ENCODE measurements around the gene CINP.
"Not testable (repeated sequence)": the region's sequence is repeated elsewhere in the genome, so short reads cannot be mapped to it uniquely, and the experiment has no call there.

Gene CINP

GRCh38 chr14:102371361-102371760, 8.7 kb upstream of the CINP start:
- Mint-ChIP-seq H3K36me3 (ENCODE audit: low read depth) (no peaks in the 10 kb centered on the region), H3K27me3 (no peaks in the 10 kb centered on the region), H3K27ac (no peak overlapping the region), H3K9me3 (no peaks in the 10 kb centered on the region), H3K4me1 (peaks cover 49% of the 10 kb centered on the region), H3K4me3 (no peak overlapping the region)
- no peak for ATAC-seq
- DNase-seq = no peak

DNA sequence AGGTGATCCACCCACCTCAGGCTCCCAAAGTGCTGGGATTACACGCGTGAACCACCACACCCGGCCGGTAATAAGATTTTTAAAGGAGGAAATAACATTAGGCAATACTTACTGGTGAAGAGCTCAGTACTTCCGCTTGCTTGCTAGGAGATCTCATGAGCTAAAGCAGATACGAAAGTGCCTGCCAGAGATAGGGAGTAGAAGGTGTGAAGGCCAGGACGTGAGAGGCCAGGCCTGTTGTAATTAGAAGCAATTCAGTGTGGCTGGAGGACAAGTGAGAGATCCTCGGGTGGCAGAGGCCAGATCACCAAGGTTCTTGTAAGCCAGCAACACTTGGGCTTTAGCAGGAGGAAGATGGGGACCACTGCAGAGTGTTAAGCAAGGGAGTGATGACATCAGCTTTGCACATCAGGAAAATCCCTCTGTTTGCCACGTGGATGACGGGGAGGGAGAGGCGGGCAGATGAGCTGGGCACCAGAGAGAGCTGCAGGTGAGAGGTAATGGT, 7.7 kb upstream of the CINP start:
- no peak overlapping the region for H3K4me3 Mint-ChIP-seq
- no peaks in the 10 kb centered on the region for H3K27me3 Mint-ChIP-seq
- no peaks in the 10 kb centered on the region for H3K9me3 Mint-ChIP-seq
- H3K4me1 Mint-ChIP-seq = peaks cover 45% of the 10 kb centered on the region
- DNase-seq (no peak), ATAC-seq (no peak)
- peak overlapping the region; percentile 10 for H3K27ac Mint-ChIP-seq
- H3K36me3 Mint-ChIP-seq (ENCODE audit: low read depth) = no peaks in the 10 kb centered on the region

DNA sequence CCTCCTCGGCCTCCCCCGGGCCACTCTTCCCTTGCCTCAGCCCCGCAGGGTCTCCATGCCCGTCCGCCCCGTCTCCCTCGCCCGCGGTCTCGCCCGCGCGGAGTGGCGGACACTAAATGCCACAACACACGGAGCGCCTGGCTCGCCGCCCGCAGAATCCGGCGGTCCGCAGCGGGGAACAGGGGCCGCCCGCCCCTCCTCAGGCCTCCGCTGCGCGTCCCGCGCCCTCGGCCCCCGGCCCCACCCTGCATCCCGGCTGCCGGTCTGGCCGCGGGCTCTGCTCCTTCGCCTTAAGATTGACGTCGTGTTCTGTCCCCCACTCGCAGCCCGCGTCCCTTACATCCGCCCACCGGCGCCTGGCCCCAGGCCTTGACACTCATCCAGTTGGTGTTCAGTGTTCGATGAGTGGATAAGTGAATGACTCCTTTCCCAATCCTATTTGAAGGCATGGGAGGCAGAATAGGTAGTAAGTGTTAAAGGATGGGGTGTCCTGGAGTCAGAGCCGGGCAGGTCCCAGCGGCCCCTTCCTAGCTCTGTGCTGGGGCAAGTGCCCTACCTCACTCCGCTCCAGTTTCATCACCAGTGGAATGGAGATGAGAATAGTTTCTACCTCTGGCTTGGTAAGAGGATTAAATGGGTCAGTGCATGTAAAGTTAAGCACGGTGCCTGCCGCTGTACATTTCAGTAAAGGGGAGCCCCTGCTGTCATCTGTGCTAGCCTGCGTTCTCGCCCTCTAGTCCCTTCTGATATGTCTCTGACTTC, 673 bp upstream of the CINP start:
- H3K27me3 Mint-ChIP-seq = no peaks in the 10 kb centered on the region
- no peak for ATAC-seq
- H3K36me3 Mint-ChIP-seq (ENCODE audit: low read depth) = peaks cover 5% of the 10 kb centered on the region
- peaks cover 46% of the 10 kb centered on the region for H3K4me1 Mint-ChIP-seq
- no peak overlapping the region for H3K4me3 Mint-ChIP-seq
- peak; percentile 44 for DNase-seq
- H3K9me3 Mint-ChIP-seq = no peaks in the 10 kb centered on the region
- H3K27ac Mint-ChIP-seq = peak overlapping the region; percentile 49

GRCh38 chr14:102362084-102362483, 606 bp downstream of the CINP start:
- Mint-ChIP-seq H3K36me3 (ENCODE audit: low read depth) (peaks cover 15% of the 10 kb centered on the region), H3K27me3 (no peaks in the 10 kb centered on the region), H3K27ac (peak overlapping the region; percentile 97), H3K9me3 (no peaks in the 10 kb centered on the region), H3K4me3 (no peak overlapping the region), H3K4me1 (peaks cover 33% of the 10 kb centered on the region)
- DNase-seq (peak; percentile 59), ATAC-seq (peak; percentile 95)

DNA sequence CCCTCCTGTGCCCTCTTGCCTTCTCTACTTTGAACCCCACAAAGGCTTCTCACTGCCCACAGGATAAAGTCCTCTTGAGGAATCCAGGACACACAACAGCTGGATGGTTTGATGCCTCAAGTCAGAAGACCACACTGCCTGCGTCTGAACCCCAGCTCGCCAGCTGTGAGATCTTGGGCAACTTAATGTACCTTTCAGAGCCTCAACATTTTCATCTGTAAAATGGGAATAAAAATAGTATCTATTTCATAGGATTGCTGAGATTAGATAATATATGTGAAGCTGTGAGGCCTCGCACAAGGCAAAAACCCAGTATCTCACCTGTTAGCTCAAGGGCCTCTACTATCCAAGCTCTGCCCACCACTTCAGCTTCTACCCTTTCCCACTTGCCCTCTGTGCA, 2.3 kb downstream of the CINP start:
- DNase-seq = no peak
- peak overlapping the region; percentile 97 for H3K27ac Mint-ChIP-seq
- H3K27me3 Mint-ChIP-seq = no peaks in the 10 kb centered on the region
- H3K9me3 Mint-ChIP-seq = no peaks in the 10 kb centered on the region
- peaks cover 22% of the 10 kb centered on the region for H3K36me3 Mint-ChIP-seq (ENCODE audit: low read depth)
- peak overlapping the region; percentile 59 for H3K4me3 Mint-ChIP-seq
- no peak for ATAC-seq
- H3K4me1 Mint-ChIP-seq = peaks cover 29% of the 10 kb centered on the region

GRCh38 chr14:102359341-102359740, 3.3 kb downstream of the CINP start:
- DNase-seq (no peak), ATAC-seq (no peak)
- Mint-ChIP-seq H3K4me3 (no peak overlapping the region), H3K27me3 (no peaks in the 10 kb centered on the region), H3K9me3 (no peaks in the 10 kb centered on the region), H3K36me3 (ENCODE audit: low read depth) (peaks cover 24% of the 10 kb centered on the region), H3K4me1 (peaks cover 29% of the 10 kb centered on the region), H3K27ac (no peak overlapping the region)

DNA sequence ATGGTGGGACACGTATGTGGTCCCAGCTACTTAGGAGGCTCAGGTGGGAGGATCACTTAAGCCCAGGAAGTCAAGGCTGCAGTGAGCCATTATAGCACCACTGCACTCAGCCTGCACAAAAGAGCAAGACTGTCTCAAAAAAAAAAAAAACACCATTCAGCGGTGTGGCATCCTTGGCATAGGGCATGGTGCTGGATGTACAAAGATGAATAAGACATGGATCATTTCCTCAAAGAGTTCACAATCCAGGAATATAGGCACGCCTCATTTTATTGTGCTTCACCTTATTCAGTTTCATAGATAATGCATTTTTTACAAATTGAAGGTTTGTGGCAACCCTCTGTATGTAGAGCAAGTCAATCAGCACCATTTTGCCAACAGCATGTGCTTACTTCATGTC, 6.4 kb downstream of the CINP start:
- ATAC-seq = no peak
- H3K4me1 Mint-ChIP-seq = peaks cover 23% of the 10 kb centered on the region
- H3K4me3 Mint-ChIP-seq = no peak overlapping the region
- no peak for DNase-seq
- H3K36me3 Mint-ChIP-seq (ENCODE audit: low read depth) = peaks cover 36% of the 10 kb centered on the region
- no peaks in the 10 kb centered on the region for H3K9me3 Mint-ChIP-seq
- no peaks in the 10 kb centered on the region for H3K27me3 Mint-ChIP-seq
- H3K27ac Mint-ChIP-seq = no peak overlapping the region

- H3K27me3 Mint-ChIP-seq = no peaks in the 10 kb centered on the region
- no peak overlapping the region for H3K27ac Mint-ChIP-seq
- no peaks in the 10 kb centered on the region for H3K9me3 Mint-ChIP-seq
- DNase-seq = no peak
- ATAC-seq = no peak
- peaks cover 38% of the 10 kb centered on the region for H3K36me3 Mint-ChIP-seq (ENCODE audit: low read depth)
- no peak overlapping the region for H3K4me3 Mint-ChIP-seq
- H3K4me1 Mint-ChIP-seq = peaks cover 9% of the 10 kb centered on the region
Observed at GRCh38 chr14:102353126-102353619, 9.5 kb downstream of the CINP start.

- ATAC-seq (no peak), DNase-seq (no peak)
- Mint-ChIP-seq H3K27ac (no peak overlapping the region), H3K36me3 (ENCODE audit: low read depth) (peaks cover 33% of the 10 kb centered on the region), H3K27me3 (no peaks in the 10 kb centered on the region), H3K4me3 (no peak overlapping the region), H3K4me1 (peaks cover 9% of the 10 kb centered on the region), H3K9me3 (no peaks in the 10 kb centered on the region)
Observed at GRCh38 chr14:102352213-102352612, 10.5 kb downstream of the CINP start.

DNA sequence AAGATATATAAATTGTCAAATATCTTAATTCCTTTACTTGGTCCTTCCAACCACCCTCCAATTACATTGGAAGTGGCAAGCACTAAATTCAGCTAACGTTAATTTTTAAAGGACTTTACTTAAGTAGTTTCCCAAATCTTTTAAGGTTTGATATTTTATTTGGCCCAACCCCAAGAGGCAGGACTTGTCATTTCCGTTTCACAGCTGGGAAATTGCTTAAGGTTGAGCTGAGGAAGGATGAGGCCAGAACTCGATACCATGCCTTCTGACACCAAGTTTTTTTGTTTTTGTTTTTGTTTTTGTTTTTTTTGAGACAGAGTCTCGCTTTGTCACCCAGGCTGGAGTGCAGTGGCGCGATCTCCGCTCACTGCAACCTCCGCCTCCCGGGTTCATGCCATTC, 11.1 kb downstream of the CINP start:
- H3K27ac Mint-ChIP-seq, H3K4me1 Mint-ChIP-seq, ATAC-seq, H3K4me3 Mint-ChIP-seq, H3K9me3 Mint-ChIP-seq, DNase-seq, H3K27me3 Mint-ChIP-seq: not testable (repeated sequence)
- peaks cover 33% of the 10 kb centered on the region for H3K36me3 Mint-ChIP-seq (ENCODE audit: low read depth)

DNA sequence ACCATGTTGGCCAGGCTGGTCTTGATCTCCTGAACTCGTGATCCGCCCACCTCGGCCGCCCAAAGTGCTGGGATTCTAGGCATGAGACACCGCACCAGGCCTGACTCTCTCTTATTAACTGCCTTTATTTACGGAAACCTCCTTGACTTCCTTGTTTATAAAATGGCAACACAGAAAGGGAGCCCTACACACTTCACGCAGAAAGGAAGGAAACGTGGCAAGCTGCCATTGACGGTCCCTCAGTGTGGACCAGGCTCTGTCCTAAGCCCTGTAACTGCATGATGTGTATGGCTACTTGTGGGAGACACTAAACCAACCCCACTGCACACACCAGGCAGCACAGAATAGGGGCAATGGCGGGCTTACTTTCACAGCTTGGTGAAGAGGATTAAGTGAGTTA, 11.7 kb downstream of the CINP start:
- H3K27me3 Mint-ChIP-seq = no peaks in the 10 kb centered on the region
- ATAC-seq (no peak), DNase-seq (no peak)
- no peak overlapping the region for H3K27ac Mint-ChIP-seq
- peaks cover 9% of the 10 kb centered on the region for H3K4me1 Mint-ChIP-seq
- no peak overlapping the region for H3K4me3 Mint-ChIP-seq
- no peaks in the 10 kb centered on the region for H3K9me3 Mint-ChIP-seq
- H3K36me3 Mint-ChIP-seq (ENCODE audit: low read depth) = peaks cover 31% of the 10 kb centered on the region

DNA sequence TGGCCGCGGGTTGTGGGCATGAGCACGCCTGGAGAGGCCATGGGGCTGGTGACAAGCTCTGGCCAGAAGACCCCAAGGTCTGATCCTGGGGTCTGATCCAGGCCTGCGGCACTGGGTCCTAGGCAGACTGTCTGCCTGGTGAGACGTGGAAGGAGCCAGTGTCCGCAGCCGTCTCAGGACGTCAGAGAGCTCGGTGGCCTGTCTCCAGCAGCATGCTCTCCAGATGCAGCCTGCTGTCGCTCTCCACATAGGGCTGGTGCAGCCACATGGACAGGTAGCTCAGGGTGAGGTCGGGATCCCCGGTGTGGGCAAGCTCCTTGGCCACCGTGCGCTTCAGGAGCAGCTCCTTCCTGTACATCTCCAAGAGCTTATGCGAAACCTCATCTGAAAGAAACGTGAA, 14.3 kb downstream of the CINP start:
- no peaks in the 10 kb centered on the region for H3K27me3 Mint-ChIP-seq
- DNase-seq = no peak
- ATAC-seq = no peak
- no peak overlapping the region for H3K4me3 Mint-ChIP-seq
- H3K9me3 Mint-ChIP-seq = no peaks in the 10 kb centered on the region
- H3K4me1 Mint-ChIP-seq = peaks cover 7% of the 10 kb centered on the region
- H3K36me3 Mint-ChIP-seq (ENCODE audit: low read depth) = peaks cover 23% of the 10 kb centered on the region
- no peak overlapping the region for H3K27ac Mint-ChIP-seq

- Mint-ChIP-seq H3K36me3 (ENCODE audit: low read depth) (peaks cover 27% of the 10 kb centered on the region), H3K27ac (no peak overlapping the region), H3K4me1 (no peaks in the 10 kb centered on the region), H3K9me3 (no peaks in the 10 kb centered on the region), H3K4me3 (no peak overlapping the region), H3K27me3 (no peaks in the 10 kb centered on the region)
- no peak for DNase-seq
- no peak for ATAC-seq
Observed at GRCh38 chr14:102346645-102347044, 16.0 kb downstream of the CINP start.

DNA sequence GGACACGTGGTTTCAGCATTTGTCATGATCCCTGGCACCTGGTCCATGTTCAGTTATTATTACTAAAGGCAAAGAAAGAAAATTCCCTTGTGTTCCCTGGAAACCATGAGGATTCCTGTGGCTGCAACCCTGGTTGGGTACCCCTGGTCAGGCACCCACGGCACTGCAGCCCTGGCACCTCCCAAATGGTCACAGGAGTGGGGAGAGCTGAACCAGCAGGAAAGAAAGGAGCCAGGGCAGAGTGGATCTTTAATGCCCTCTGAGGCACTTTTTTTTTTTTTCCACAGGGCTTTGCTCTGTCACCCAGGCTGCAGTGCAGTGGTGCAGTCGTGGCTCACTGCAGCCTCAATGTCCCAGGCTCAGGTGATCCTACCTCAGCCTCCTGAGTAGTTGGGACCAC, 17.5 kb downstream of the CINP start:
- DNase-seq (no peak), ATAC-seq (no peak)
- Mint-ChIP-seq H3K9me3 (no peaks in the 10 kb centered on the region), H3K36me3 (ENCODE audit: low read depth) (peaks cover 29% of the 10 kb centered on the region), H3K27ac (no peak overlapping the region), H3K4me3 (no peak overlapping the region), H3K4me1 (no peaks in the 10 kb centered on the region), H3K27me3 (no peaks in the 10 kb centered on the region)

DNA sequence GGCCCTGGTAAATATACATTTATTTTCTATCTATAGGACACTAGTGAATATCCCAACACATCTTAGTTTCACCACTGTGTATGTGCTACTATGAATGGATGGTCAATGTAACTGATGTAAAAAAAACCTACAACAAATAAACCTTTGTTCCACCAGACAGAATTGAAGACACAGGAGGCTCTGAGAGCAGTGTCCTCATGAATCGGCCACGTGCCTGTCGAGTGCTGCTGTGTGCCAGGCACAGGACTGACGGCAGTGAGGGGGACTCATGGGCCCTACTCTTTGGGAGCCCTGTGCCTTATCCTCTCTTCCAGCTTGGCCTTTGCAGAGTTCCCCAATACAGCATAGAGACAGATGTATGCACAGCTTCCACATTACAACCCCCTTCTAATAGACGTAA, 18.2 kb downstream of the CINP start:
- Mint-ChIP-seq H3K36me3 (ENCODE audit: low read depth) (peaks cover 27% of the 10 kb centered on the region), H3K4me1 (no peaks in the 10 kb centered on the region), H3K9me3 (no peaks in the 10 kb centered on the region), H3K27ac (no peak overlapping the region), H3K27me3 (no peaks in the 10 kb centered on the region), H3K4me3 (no peak overlapping the region)
- DNase-seq (no peak), ATAC-seq (no peak)
